K562 (cell line): ENCODE measurements around the gene SDC1. TPM values are rescaled to one million over a fixed set of nuclear protein-coding genes. Genes with fewer than 3 reads are reported as not detected.

Source experiments
- ATAC-seq: fragments of 200-7000 bp; cut with Tn5 transposase; 3 replicates; pipeline ENCODE4 v1.9.1; 2020; ENCODE audit warnings: moderate library complexity
- BruUV-seq: library from RNA; stranded (reverse); fragments of 400-500 nt; replicated peaks from 2 replicates; lab custom pipeline; 2021; lab: Mats Ljungman, UMichigan
- CTCF ChIA-PET: fragments of 300-600 bp; formaldehyde crosslinking; extraction: SDS; loops from one replicate; lab custom pipeline; 2021; ENCODE audit warnings: low intra/inter-chr PET ratio; lab: Yijun Ruan, JAX
- POLR2A ChIA-PET: fragments of 300-600, 350-650 bp; sonication (Branson Sonifier 250); formaldehyde crosslinking; extraction: SDS; loops from one replicate; lab custom pipeline; 2021; ENCODE audit warnings: antibody characterized with exemption, inconsistent platforms; lab: Yijun Ruan, JAX
- DNase-seq, 4 experiments: peaks; one replicate each; pipeline versions ENCODE4 v3.0.0 to v3.0.0-alpha.2; 2011 to 2018; ENCODE audit warnings: low spot score in 3 of 4, mixed read lengths in 3 of 4; ENCODE audit errors: extremely low read depth in 1 of 4
- FAIRE-seq: peaks from 2 replicates; lab custom pipeline; 2011; peaks lifted over from hg19 to GRCh38; lab: Jason Lieb, UNC
- H2AFZ ChIP-seq: 2 replicates; pipeline ENCODE4 v1.6.0; 2011; ENCODE audit warnings: low read depth, low read length, control low read depth, inconsistent platforms
- H3K27ac ChIP-seq: fragments of 200-600 bp; 3 replicates; pipeline ENCODE4 v1.8.0; 2011; ENCODE audit warnings: low read depth, mild to moderate bottlenecking, control low read depth, inconsistent platforms, low read length, moderate library complexity, mixed read lengths; ENCODE audit errors: extremely low read depth
- H3K27me3 ChIP-seq, 2 experiments: fragments of 300-600 bp in 1 of 2; 2 replicates in 1 of 2; 3 replicates in 1 of 2; pipeline versions ENCODE4 v1.6.0 to v1.8.0; 2011; ENCODE audit warnings: inconsistent platforms in 2 of 2, low read length in 2 of 2, mild to moderate bottlenecking in 1 of 2, mixed read lengths in 1 of 2, moderate library complexity in 1 of 2; ENCODE audit not compliant: control insufficient read depth in 2 of 2, insufficient read depth in 2 of 2
- H3K36me3 ChIP-seq: fragments of 300-600 bp; 3 replicates; pipeline ENCODE4 v1.8.0; 2011; ENCODE audit warnings: mild to moderate bottlenecking, low read length, inconsistent platforms; ENCODE audit not compliant: control insufficient read depth, insufficient read depth
- H3K4me1 ChIP-seq, 2 experiments: fragments of 200-600 bp in 1 of 2; replicated peaks in 1 of 2; 2 replicates in 1 of 2; 3 replicates in 1 of 2; pipeline versions ENCODE4 v1.5.1 to v1.8.0; 2011; ENCODE audit warnings: inconsistent platforms in 2 of 2, low read length in 2 of 2, mild to moderate bottlenecking in 1 of 2, mixed read lengths in 1 of 2, moderate library complexity in 1 of 2; ENCODE audit not compliant: control insufficient read depth in 2 of 2, insufficient read depth in 2 of 2
- H3K4me2 ChIP-seq: 2 replicates; pipeline ENCODE4 v1.6.1; 2011; ENCODE audit warnings: low read length, control low read depth, inconsistent platforms, mixed read lengths; ENCODE audit not compliant: insufficient read depth
- H3K4me3 ChIP-seq: fragments of 200-600 bp; sonication (generic), shearing (Covaris generic); 2 replicates; pipeline ENCODE4 v1.5.1; 2016; ENCODE audit warnings: control low read depth, inconsistent platforms
- H3K79me2 ChIP-seq: fragments of 200-600 bp; 3 replicates; pipeline ENCODE4 v1.8.0; 2011; ENCODE audit warnings: low read length, inconsistent platforms; ENCODE audit not compliant: control insufficient read depth, insufficient read depth
- H3K9ac ChIP-seq, 2 experiments: 2 replicates each; pipeline versions ENCODE4 v1.6.0 to v1.6.1; 2011; ENCODE audit warnings: low read depth in 2 of 2, low read length in 2 of 2, control low read depth in 1 of 2, inconsistent platforms in 1 of 2, mild to moderate bottlenecking in 1 of 2, mixed read lengths in 1 of 2; ENCODE audit not compliant: insufficient read depth in 1 of 2
- H3K9me1 ChIP-seq: one replicate; pipeline ENCODE4 v1.6.0; 2011; ENCODE audit warnings: inconsistent platforms, mild to moderate bottlenecking, low read length, moderate library complexity; ENCODE audit not compliant: control insufficient read depth, insufficient read depth
- H3K9me3 ChIP-seq: replicated peaks from 2 replicates; pipeline ENCODE4 v1.5.1; 2011; ENCODE audit warnings: low read depth, low read length, inconsistent platforms; ENCODE audit not compliant: control insufficient read depth, insufficient read depth
- H4K20me1 ChIP-seq: replicated peaks from 2 replicates; pipeline ENCODE4 v1.6.1; 2011; ENCODE audit warnings: low read length, inconsistent platforms, mixed read lengths; ENCODE audit not compliant: control insufficient read depth, insufficient read depth
- ZBTB2 ChIP-seq: fragments of 450-650 bp; IDR thresholded peaks from 2 replicates; pipeline ENCODE4 v1.6.1; 2016; ENCODE audit warnings: antibody characterized with exemption
- ZBTB43 ChIP-seq: sonication (generic); formaldehyde crosslinking; IDR thresholded peaks from 2 replicates; pipeline ENCODE4 v1.8.0; 2023; ENCODE audit warnings: mild to moderate bottlenecking, missing genetic modification reagents
- ZNF311 ChIP-seq: fragments of 250-450 bp; sonication (Bioruptor Pico); IDR thresholded peaks from 2 replicates; pipeline ENCODE4 v1.4.0; 2020; ENCODE audit warnings: mild to moderate bottlenecking, moderate library complexity
- WGBS: fragments of 100-300 bp; shearing (Covaris generic); methylation state at CpG from one replicate; pipeline ENCODE4 v1.1.6; 2016; ENCODE audit warnings: low coverage, mixed read lengths; ENCODE audit not compliant: insufficient coverage; ENCODE audit errors: missing lambda C conversion rate; 5-methylcytosine and 5-hydroxymethylcytosine counted together
- in situ Hi-C: fragments of 300-500 bp; cut with MboI; formaldehyde crosslinking; loops from 4 replicates; pipeline ENCODE4 v1.15.0; 2018; ENCODE audit warnings: inconsistent platforms, mixed read lengths
- intact Hi-C: fragments of 100-400 bp; cut with micrococcal nuclease; formaldehyde crosslinking; loops from 2 replicates; pipeline ENCODE4 v1.14.2; 2022
- polyA plus RNA-seq, 8 experiments: library from polyadenylated mRNA; depleted of rRNA in 4 of 8; stranded (reverse) in 5 of 8; unstranded in 3 of 8; fragments of >200 nt; fragmentation: Nextera tagmentation in 2 of 8; fragmentation: Illumina TruSeq in 1 of 8; extraction: Ambion mirVana in 2 of 8; extraction: Trizol in 1 of 8; gene quantifications; 2 replicates each; pipeline versions ENCODE4 v1.2.1 to v1.2.3, GENCODE V29; 2011 to 2014; ENCODE audit warnings: inconsistent platforms in 1 of 8, missing spikeins in 1 of 8
- total RNA-seq, 7 experiments: library from RNA; depleted of rRNA in 6 of 7; stranded (reverse); fragments of >200 nt in 6 of 7; fragmentation: Illumina TruSeq in 2 of 7; extraction: Trizol in 2 of 7; gene quantifications; 2 replicates each; pipeline versions ENCODE4 v1.2.1 to v1.2.3, GENCODE V29; 2011 to 2021; ENCODE audit warnings: low replicate concordance in 1 of 7

SDC1 gene
- total and polyA plus RNA-seq, 9 of the 15 experiments (the other 6 are each of a cell fraction or from before 2014, with no cell fraction given) = 0.06 to 2.7 (median 0.49) TPM

- peaks cover 0 to 31% of the 10 kb centered on the region in 2 experiments; a peak in 1 of 5 replicates for H3K27me3 ChIP-seq
- intact Hi-C loops = no loop called here
- H3K4me2 ChIP-seq = no peak overlapping the region
- in situ Hi-C loops = no loop called here
- peak overlapping the region; percentile 38 for H2AFZ ChIP-seq
- H3K9me1 ChIP-seq = no peaks in the 10 kb centered on the region
- ChIA-PET POLR2A (interaction anchor here (0.6 to 1.4 kb wide), 2 partner anchors 10 kb away, joined by 3 to 5 read pairs; no protein-coding TSS in a partner anchor), CTCF (no interaction called here)
- BruUV-seq = no TSS peak
- ATAC-seq (peak; percentile 7), DNase-seq (no peak), FAIRE-seq (no peak)
- no peak overlapping the region for H3K27ac ChIP-seq
- H3K79me2 ChIP-seq = no peaks in the 10 kb centered on the region
- H3K4me3 ChIP-seq = no peak overlapping the region
- H3K9me3 ChIP-seq = no peaks in the 10 kb centered on the region
- WGBS = 47% methylated on average over 12 of the region's 14 CpGs
- peaks cover 16 to 28% of the 10 kb centered on the region in 2 experiments for H3K4me1 ChIP-seq
- TF ChIP-seq ZBTB43 (CRISPR knock-in tag) (no peak), ZBTB2 (no peak), ZNF311 (CRISPR knock-in tag) (peak; percentile 36; the same call in 1 of the 2 replicates)
- no peaks in the 10 kb centered on the region for H4K20me1 ChIP-seq
- no peaks in the 10 kb centered on the region for H3K36me3 ChIP-seq
- peak overlapping the region in 1 of 2 experiments; percentile 51; a peak in 1 of 4 replicates for H3K9ac ChIP-seq
Measured at GRCh38 chr2:20211860-20212458, 13.0 kb downstream of the SDC1 start.
